Measurements from ENCODE around the gene LTA. TPM values are rescaled to one million over a fixed set of nuclear protein-coding genes. Genes with fewer than 3 reads are reported as not detected.

Gene LTA
- total RNA-seq, 2 experiments from 2014 or later: 328 to 335 TPM

- Mint-ChIP-seq H3K36me3 (peaks cover 54% of the 10 kb centered on the region), H3K9me3 (no peaks in the 10 kb centered on the region), H3K4me1 (peaks cover 43% of the 10 kb centered on the region), H3K27ac (peak overlapping the region; percentile 97), H3K27me3 (peaks cover 4% of the 10 kb centered on the region), H3K4me3 (peak overlapping the region; percentile 85)
- peak; percentile 98 for DNase-seq
Measured at GRCh38 chr6:31619805-31620585, 47.9 kb downstream of the LTA start.

- H3K36me3 Mint-ChIP-seq: peaks cover 60% of the 10 kb centered on the region
- H3K9me3 Mint-ChIP-seq: no peaks in the 10 kb centered on the region
- peaks cover 35% of the 10 kb centered on the region for H3K4me1 Mint-ChIP-seq
- no peak for DNase-seq
- H3K27ac Mint-ChIP-seq: peak within 1 kb of the TSS; percentile 97
- H3K4me3 Mint-ChIP-seq: peak within 1 kb of the TSS; percentile 85
- peaks cover 4% of the 10 kb centered on the region for H3K27me3 Mint-ChIP-seq
Measured at GRCh38 chr6:31620586-31621319, 48.7 kb downstream of the LTA start, which contains the start of gene PRRC2A. Gene PRRC2A, plus strand, starts transcription at chr6:31620715. Its CDS starts 2,075 bp downstream, at chr6:31622790.

GRCh38 chr6:31621320-31621939 lies 49.3 kb downstream of the LTA start:
- DNase-seq: no peak
- peaks cover 31% of the 10 kb centered on the region for H3K4me1 Mint-ChIP-seq
- H3K9me3 Mint-ChIP-seq: no peaks in the 10 kb centered on the region
- peaks cover 4% of the 10 kb centered on the region for H3K27me3 Mint-ChIP-seq
- peak overlapping the region; percentile 97 for H3K27ac Mint-ChIP-seq
- peak overlapping the region; percentile 85 for H3K4me3 Mint-ChIP-seq
- peaks cover 61% of the 10 kb centered on the region for H3K36me3 Mint-ChIP-seq

GRCh38 chr6:31621991-31622390 lies 49.9 kb downstream of the LTA start:
- peak overlapping the region; percentile 97 for H3K27ac Mint-ChIP-seq
- peak overlapping the region; percentile 85 for H3K4me3 Mint-ChIP-seq
- H3K4me1 Mint-ChIP-seq: peaks cover 26% of the 10 kb centered on the region
- no peak for DNase-seq
- H3K36me3 Mint-ChIP-seq: peaks cover 59% of the 10 kb centered on the region
- H3K27me3 Mint-ChIP-seq: peaks cover 4% of the 10 kb centered on the region
- H3K9me3 Mint-ChIP-seq: no peaks in the 10 kb centered on the region

- peaks cover 65% of the 10 kb centered on the region for H3K36me3 Mint-ChIP-seq
- DNase-seq: no peak
- H3K4me3 Mint-ChIP-seq: peak overlapping the region; percentile 85
- H3K27ac Mint-ChIP-seq: peak overlapping the region; percentile 97
- H3K27me3 Mint-ChIP-seq: peaks cover 4% of the 10 kb centered on the region
- peaks cover 23% of the 10 kb centered on the region for H3K4me1 Mint-ChIP-seq
- H3K9me3 Mint-ChIP-seq: no peaks in the 10 kb centered on the region
Measured at GRCh38 chr6:31622684-31623091, 50.6 kb downstream of the LTA start.

Other genes with a start within 250 kb of the LTA start
- gene HLA-B, start 215.1 kb upstream of the LTA start, total RNA-seq: 1,000 to 10,000 TPM; 2,753 to 2,773 TPM
- gene MICA, start 168.7 kb upstream of the LTA start, total RNA-seq: 10 to 100 TPM; 10.5 to 11.3 TPM
- 10 to 100 TPM; 17.7 to 18.5 TPM for gene MICB, start 74.1 kb upstream of the LTA start, total RNA-seq
- not detected for gene MCCD1, start 43.3 kb upstream of the LTA start, total RNA-seq
- 100 to 1,000 TPM; 570 to 580 TPM for gene DDX39B, start 30.3 kb upstream of the LTA start, total RNA-seq
- gene ATP6V1G2, start 25.7 kb upstream of the LTA start, total RNA-seq: 1 to 10 TPM; 1.0 to 1.5 TPM
- 10 to 100 TPM; 10.6 TPM for gene NFKBIL1, start 24.7 kb upstream of the LTA start, total RNA-seq
- gene TNF, start 3.3 kb downstream of the LTA start, total RNA-seq: 100 to 1,000 TPM; 114 to 115 TPM
- gene LTB, start 10.1 kb downstream of the LTA start, total RNA-seq: 100 to 1,000 TPM; 273 TPM
- 10 to 100 TPM; 29.1 TPM for gene LST1, start 14.0 kb downstream of the LTA start, total RNA-seq
- 10 to 100 TPM; 28.7 to 31.2 TPM for gene NCR3, start 20.7 kb downstream of the LTA start, total RNA-seq
- gene AIF1, start 42.9 kb downstream of the LTA start, total RNA-seq: 100 to 1,000 TPM; 150 to 157 TPM
- gene PRRC2A, start 48.4 kb downstream of the LTA start, total RNA-seq: 100 to 1,000 TPM; 244 to 252 TPM
- gene BAG6, start 80.4 kb downstream of the LTA start, total RNA-seq: 100 to 1,000 TPM; 244 to 246 TPM
- 1 to 10 TPM; 5.1 to 5.7 TPM for gene APOM, start 83.6 kb downstream of the LTA start, total RNA-seq
- gene C6orf47, start 88.5 kb downstream of the LTA start, total RNA-seq: 10 to 100 TPM; 10.8 to 11.1 TPM
- gene GPANK1, start 92.7 kb downstream of the LTA start, total RNA-seq: 10 to 100 TPM; 33.3 to 37.0 TPM
- 100 to 1,000 TPM; 297 to 307 TPM for gene CSNK2B, start 93.8 kb downstream of the LTA start, total RNA-seq
- gene LY6G5B, start 97.7 kb downstream of the LTA start, total RNA-seq: 10 to 100 TPM; 17.6 to 21.4 TPM
- 1 to 10 TPM; 2.3 to 2.4 TPM for gene LY6G5C, start 108.8 kb downstream of the LTA start, total RNA-seq
- gene ABHD16A, start 131.0 kb downstream of the LTA start, total RNA-seq: 10 to 100 TPM; 33.3 to 35.8 TPM
- not detected for gene LY6G6F, start 134.6 kb downstream of the LTA start, total RNA-seq
- not detected for gene LY6G6D, start 143.1 kb downstream of the LTA start, total RNA-seq
- gene LY6G6C, start 149.5 kb downstream of the LTA start, total RNA-seq: not detected
- under 1 TPM; 0.16 to 0.56 TPM for gene MPIG6B, start 151.1 kb downstream of the LTA start, total RNA-seq
- gene DDAH2, start 157.0 kb downstream of the LTA start, total RNA-seq: 1 to 10 TPM; 3.5 to 3.8 TPM
- 100 to 1,000 TPM; 328 to 329 TPM for gene CLIC1, start 164.2 kb downstream of the LTA start, total RNA-seq
- gene MSH5, start 167.7 kb downstream of the LTA start, total RNA-seq: 10 to 100 TPM; 48.1 to 53.4 TPM
- 1 to 10 TPM; 7.6 to 9.5 TPM for gene SAPCD1, start 190.4 kb downstream of the LTA start, total RNA-seq
- gene VWA7, start 205.0 kb downstream of the LTA start, total RNA-seq: 1 to 10 TPM; 1.6 to 1.7 TPM
- 100 to 1,000 TPM; 176 to 181 TPM for gene VARS1, start 223.5 kb downstream of the LTA start, total RNA-seq
- 100 to 1,000 TPM; 145 TPM for gene LSM2, start 234.7 kb downstream of the LTA start, total RNA-seq
- 1 to 10 TPM; 1.2 to 1.5 TPM for gene HSPA1L, start 243.0 kb downstream of the LTA start, total RNA-seq
- gene HSPA1A, start 243.3 kb downstream of the LTA start, total RNA-seq: 10 to 100 TPM; 24.3 to 24.8 TPM

All from activated naive CD8-positive, alpha-beta T cell treated with anti-CD3 and anti-CD28 coated beads for 36 hours (primary cell).